Measurements from ENCODE around the gene GDF7.

The GDF7 gene

DNA sequence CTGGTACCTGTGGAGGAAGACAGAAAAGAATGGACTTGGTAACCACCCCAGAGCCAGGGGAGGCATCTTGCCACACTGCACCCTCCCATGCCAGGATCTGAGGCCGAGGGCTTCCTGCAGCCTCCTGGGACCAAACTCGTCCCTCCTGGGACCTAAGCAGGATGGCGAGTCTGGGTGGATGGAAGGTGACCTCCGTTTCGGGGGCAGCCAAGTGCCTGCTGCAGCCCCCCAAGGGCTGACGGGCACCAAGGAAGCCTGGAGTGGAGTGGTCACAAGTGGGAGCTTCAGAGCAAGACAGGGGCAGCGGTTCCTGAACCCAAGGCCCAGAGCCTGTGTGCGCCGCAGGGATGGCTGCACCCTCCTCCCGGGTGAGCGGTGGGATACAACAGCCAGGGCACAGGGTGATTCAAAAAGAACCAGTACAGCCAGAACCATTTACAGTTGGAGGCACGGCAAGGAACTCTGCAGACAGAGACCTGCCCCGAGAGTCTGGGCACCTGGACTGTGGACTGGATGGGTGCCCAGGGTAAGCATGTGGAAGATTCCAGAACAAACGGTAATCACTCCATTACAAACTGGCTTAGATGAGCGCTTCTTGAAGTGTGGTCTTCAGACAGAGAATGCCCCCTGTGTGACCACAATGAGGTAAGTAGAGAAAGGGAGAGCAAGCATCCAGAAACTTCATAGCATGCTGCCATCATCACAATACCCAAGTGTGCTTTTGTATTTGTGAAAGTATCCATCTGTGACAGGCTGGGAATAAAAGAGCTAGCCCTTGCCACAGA lies 28.1 kb upstream of the GDF7 start:
- Histone ChIP-seq H3K9me3 (ENCODE audit: low read length) (no peaks in the 10 kb centered on the region), H3K36me3 (ENCODE audit: insufficient read depth, low read length) (peaks cover 60% of the 10 kb centered on the region), H3K4me1 (ENCODE audit: insufficient read depth, low read length) (peaks cover 85% of the 10 kb centered on the region), H3K4me3 (ENCODE audit: low read depth in 1 of 2, low read length in 2 of 2) (no peak overlapping the region), H3K9ac (ENCODE audit: low read length) (peak overlapping the region; percentile 44), H3K27me3 (ENCODE audit: control insufficient read depth in 1 of 2, insufficient read depth in 2 of 2, low read length in 2 of 2) (no peaks in the 10 kb centered on the region), H3K27ac (ENCODE audit: low read depth, low read length) (peak overlapping the region; percentile 93)

DNA sequence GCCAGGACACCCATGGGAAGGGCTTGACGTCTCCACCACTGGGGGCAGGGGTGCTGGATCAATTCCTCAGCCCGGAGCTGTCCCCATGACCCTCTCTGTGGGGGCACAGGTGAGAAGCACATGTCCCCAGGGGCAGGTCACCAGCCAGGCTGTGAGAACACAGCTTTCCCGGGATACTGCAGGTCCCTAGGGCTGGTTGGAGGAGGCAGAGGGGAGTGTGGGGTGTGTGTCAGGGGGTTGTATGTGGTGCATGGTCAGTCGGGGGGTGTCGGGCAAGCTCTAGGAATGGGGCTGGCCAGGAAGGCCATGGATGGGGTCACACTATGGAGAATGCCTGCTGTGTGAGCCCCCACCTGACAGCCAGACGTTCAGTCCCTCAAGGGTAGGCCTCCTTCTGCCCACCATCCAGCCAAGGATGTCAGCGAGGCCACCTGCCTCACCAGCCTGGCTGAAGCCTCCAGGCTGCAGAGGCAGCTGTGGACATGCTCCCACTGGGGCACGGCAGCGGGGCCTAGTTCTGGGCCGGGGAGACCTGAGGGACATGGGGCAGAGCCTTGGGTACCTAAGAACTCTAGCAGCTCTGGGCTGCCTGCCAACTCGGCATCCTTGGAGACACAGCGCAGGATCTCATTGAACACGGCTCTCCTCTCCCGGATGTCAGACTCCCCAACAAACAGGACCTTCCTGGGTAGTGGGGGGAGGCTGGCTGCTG lies 26.4 kb upstream of the GDF7 start:
- H3K36me3 ChIP-seq (ENCODE audit: insufficient read depth, low read length), result peaks cover 77% of the 10 kb centered on the region
- no peak overlapping the region for H3K4me3 ChIP-seq (ENCODE audit: low read depth in 1 of 2, low read length in 2 of 2)
- H3K9ac ChIP-seq (ENCODE audit: low read length), result peak overlapping the region; percentile 56
- no peaks in the 10 kb centered on the region for H3K27me3 ChIP-seq (ENCODE audit: control insufficient read depth in 1 of 2, insufficient read depth in 2 of 2, low read length in 2 of 2)
- H3K27ac ChIP-seq (ENCODE audit: low read depth, low read length), result peak overlapping the region; percentile 86
- no peaks in the 10 kb centered on the region for H3K9me3 ChIP-seq (ENCODE audit: low read length)
- H3K4me1 ChIP-seq (ENCODE audit: insufficient read depth, low read length), result peaks cover 67% of the 10 kb centered on the region

DNA sequence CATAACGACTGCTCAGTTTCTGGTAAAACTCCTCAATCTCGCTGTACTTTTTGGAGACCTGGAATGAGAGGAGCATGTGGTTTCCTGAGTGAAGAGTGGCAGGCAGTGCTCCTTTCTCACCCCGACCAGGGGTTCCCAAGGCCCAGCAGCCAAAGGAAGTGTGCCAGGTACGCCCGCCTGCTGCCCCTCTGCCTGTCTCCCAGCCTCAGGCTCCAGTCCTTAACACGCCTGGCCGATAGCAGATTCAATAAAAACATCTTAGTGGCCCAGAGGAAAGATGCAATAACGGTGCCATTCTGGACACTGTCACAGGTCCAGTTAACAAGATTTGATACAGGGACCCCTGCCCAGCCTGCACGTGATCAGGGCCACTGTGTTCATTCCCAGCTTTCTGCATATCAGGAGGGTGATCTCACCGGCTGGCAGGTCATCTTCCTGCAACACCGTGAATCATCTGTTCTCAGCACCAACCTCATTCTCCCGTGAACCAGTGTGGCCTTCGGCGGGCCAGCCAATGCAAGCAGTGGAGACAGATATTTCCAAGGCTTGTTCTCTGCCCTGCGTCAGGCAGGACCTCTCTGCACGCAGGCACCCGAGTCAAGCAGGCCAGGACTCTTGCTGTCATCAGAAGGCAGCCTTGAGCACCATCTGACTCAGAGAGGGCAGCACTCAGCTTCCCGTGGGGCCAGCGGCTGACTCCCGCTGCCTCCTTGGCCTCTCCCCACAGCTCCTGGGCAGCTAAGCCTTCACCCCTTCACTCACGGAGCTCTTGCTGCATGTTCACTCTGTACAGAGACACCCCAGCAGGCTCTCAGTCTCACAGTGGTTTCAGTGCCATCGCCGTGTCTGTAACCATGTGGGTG lies 25.6 kb upstream of the GDF7 start:
- Histone ChIP-seq H3K27me3 (ENCODE audit: control insufficient read depth in 1 of 2, insufficient read depth in 2 of 2, low read length in 2 of 2) (no peaks in the 10 kb centered on the region), H3K9ac (ENCODE audit: low read length) (peak overlapping the region; percentile 32), H3K36me3 (ENCODE audit: insufficient read depth, low read length) (peaks cover 78% of the 10 kb centered on the region), H3K9me3 (ENCODE audit: low read length) (no peaks in the 10 kb centered on the region), H3K27ac (ENCODE audit: low read depth, low read length) (peak overlapping the region; percentile 86), H3K4me3 (ENCODE audit: low read depth in 1 of 2, low read length in 2 of 2) (peak overlapping the region in 1 of 2 donors; percentile 15), H3K4me1 (ENCODE audit: insufficient read depth, low read length) (peaks cover 60% of the 10 kb centered on the region)

DNA sequence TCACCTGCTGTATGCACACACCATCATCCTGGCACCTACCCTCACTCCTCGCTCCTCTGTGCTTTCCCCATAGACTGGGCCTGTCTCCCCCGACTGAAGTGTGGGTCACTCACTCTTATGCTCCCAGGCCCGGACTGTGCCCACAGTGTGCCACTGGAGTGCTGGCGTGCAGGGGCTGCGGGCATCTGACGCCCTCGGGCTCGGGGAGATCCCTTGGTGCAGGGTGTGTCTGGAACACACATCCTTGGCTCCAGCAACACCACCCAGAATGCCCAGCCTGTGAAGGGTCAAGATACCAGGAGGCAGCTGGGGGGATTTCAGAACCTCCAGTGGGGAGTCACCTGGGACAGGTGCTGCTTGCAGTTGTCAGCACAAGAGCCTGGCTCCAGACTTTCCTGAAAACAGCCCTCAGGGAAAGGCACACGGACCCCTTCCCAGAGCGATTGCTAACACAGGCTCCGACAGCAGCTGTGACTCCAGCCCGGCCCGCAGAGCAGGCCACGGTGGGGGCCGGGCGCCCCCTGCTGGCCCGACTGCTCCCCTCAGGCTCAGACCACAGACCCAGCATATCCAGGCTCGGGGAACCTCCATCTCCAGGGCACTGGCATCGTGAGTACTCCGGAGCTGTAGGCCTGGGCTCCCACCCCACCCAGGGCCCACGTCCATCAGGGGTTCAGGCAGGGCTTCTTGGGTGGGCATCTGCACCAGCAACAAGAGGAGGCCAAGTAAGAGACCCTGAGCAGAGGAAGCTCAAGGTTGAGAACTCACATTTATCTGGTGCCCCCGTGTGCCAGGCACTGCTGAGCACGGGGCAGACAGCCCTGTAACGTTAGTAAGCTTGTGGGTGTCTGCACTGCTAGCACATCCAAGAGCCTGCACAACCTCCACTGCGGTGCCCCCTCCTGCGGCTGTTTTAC lies 24.6 kb upstream of the GDF7 start:
- Histone ChIP-seq H3K27ac (ENCODE audit: low read depth, low read length) (peak overlapping the region; percentile 86), H3K36me3 (ENCODE audit: insufficient read depth, low read length) (peaks cover 83% of the 10 kb centered on the region), H3K9ac (ENCODE audit: low read length) (peak overlapping the region; percentile 32), H3K4me1 (ENCODE audit: insufficient read depth, low read length) (peaks cover 56% of the 10 kb centered on the region), H3K4me3 (ENCODE audit: low read depth in 1 of 2, low read length in 2 of 2) (peak overlapping the region in 1 of 2 donors; percentile 15), H3K27me3 (ENCODE audit: control insufficient read depth in 1 of 2, insufficient read depth in 2 of 2, low read length in 2 of 2) (no peaks in the 10 kb centered on the region), H3K9me3 (ENCODE audit: low read length) (no peaks in the 10 kb centered on the region)

DNA sequence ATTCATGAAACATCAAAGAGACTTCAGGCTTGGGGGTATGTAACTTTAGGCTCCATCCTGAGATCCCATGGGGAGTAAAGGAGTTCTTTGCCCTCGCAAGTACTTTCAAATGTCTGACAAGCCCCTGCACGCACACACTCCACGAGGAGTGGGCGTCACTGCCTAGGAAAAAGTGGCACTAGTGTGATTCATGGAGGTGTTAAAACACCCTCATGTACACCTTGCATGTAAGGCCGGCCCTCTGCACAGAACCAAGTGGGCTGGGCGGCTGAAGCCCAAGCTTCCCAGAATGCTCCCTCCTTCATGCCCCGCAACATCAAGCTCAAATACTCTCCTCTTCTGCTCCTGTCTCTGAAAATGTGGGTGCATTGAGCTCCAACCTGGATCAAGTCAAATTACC lies 23.9 kb upstream of the GDF7 start:
- Histone ChIP-seq H3K4me3 (ENCODE audit: low read depth in 1 of 2, low read length in 2 of 2) (no peak overlapping the region), H3K4me1 (ENCODE audit: insufficient read depth, low read length) (peaks cover 54% of the 10 kb centered on the region), H3K36me3 (ENCODE audit: insufficient read depth, low read length) (peaks cover 77% of the 10 kb centered on the region), H3K27me3 (ENCODE audit: control insufficient read depth in 1 of 2, insufficient read depth in 2 of 2, low read length in 2 of 2) (no peaks in the 10 kb centered on the region), H3K27ac (ENCODE audit: low read depth, low read length) (no peak overlapping the region), H3K9ac (ENCODE audit: low read length) (no peak overlapping the region), H3K9me3 (ENCODE audit: low read length) (no peaks in the 10 kb centered on the region)

DNA sequence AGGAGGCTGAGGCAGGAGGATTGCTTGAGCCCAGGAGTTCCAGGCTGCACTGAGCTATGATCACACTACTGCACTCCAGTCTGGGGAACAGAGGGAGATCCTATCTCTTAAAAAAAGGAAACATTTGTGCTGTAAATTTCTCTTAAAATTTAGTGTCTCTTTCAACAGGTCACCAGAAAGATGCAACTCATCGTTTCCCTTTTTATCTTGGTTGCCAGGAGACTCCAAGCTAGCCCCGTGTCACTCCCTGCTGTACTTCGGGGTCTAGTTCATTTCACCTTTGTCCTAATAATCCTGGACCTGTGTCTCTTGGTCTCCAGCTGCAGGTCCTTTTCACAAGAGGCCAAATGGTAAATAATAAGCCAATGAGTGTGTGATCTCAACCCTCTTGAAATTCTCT lies 23.1 kb upstream of the GDF7 start:
- Histone ChIP-seq H3K9ac (ENCODE audit: low read length) (no peak overlapping the region), H3K4me1 (ENCODE audit: insufficient read depth, low read length) (peaks cover 54% of the 10 kb centered on the region), H3K27ac (ENCODE audit: low read depth, low read length) (no peak overlapping the region), H3K4me3 (ENCODE audit: low read depth in 1 of 2, low read length in 2 of 2) (no peak overlapping the region), H3K36me3 (ENCODE audit: insufficient read depth, low read length) (peaks cover 72% of the 10 kb centered on the region), H3K27me3 (ENCODE audit: control insufficient read depth in 1 of 2, insufficient read depth in 2 of 2, low read length in 2 of 2) (no peaks in the 10 kb centered on the region), H3K9me3 (ENCODE audit: low read length) (no peaks in the 10 kb centered on the region)

DNA sequence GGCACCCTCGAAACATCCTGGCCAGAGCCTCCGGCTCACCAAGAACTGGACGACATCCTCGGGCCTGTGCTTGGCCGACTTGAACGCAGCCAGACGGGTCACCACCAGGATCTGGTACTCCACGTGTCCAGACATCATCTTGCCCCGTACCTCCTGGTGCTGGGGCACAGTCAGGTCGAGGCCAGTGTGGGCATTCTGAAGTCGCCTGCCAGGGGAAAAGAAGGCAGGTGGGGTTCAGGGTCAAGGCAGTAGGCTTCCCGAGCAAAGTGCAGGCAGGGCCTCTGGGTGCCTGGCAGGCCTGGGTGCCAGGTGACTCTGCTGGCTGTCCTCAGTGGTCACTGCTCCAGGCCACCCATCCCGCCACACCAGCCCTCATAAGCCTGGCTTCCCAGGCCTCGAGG lies 21.6 kb upstream of the GDF7 start:
- Histone ChIP-seq H3K4me1 (ENCODE audit: insufficient read depth, low read length) (peaks cover 56% of the 10 kb centered on the region), H3K36me3 (ENCODE audit: insufficient read depth, low read length) (peaks cover 57% of the 10 kb centered on the region), H3K27ac (ENCODE audit: low read depth, low read length) (no peak overlapping the region), H3K9me3 (ENCODE audit: low read length) (no peaks in the 10 kb centered on the region), H3K9ac (ENCODE audit: low read length) (no peak overlapping the region), H3K4me3 (ENCODE audit: low read depth in 1 of 2, low read length in 2 of 2) (no peak overlapping the region), H3K27me3 (ENCODE audit: control insufficient read depth in 1 of 2, insufficient read depth in 2 of 2, low read length in 2 of 2) (no peaks in the 10 kb centered on the region)

DNA sequence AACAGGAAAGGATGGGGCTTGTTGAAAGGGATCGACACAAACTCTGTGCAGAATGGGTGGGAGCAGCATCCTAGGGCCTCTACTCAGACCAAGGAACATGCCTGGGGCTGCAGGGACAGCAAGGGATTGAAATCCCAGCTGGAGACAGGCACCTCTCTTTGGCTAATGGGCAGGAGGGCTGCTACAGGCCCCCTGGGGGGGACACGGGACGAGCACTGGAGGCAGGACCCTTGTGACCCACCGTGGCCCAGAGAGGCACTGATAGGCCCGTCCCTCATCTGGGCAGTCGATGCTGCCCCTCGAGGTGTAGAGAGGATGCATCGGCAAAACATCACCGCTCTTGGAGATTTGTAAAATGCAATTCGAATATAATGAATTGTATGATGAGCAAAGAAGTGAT lies 21.2 kb upstream of the GDF7 start:
- no peaks in the 10 kb centered on the region for H3K9me3 ChIP-seq (ENCODE audit: low read length)

DNA sequence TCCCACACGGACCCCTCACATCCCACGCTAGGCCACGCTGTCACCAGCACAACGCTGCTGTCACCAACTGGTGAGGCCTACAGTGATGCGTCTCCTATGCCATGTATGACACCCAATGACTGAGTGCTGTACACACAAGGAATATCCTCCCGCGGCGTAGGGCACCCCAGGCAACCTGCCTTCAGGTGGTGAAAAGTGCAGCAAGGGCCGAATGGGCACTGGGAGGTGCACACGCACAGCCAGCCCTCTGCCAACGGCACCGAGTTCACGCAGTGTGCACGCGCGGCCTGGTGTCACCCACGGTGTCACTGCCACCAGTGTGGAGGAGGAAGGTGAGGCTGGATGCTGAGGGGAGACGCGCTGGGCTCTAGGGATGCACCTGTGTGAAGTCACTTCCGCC lies 20.5 kb upstream of the GDF7 start:
- Histone ChIP-seq H3K36me3 (ENCODE audit: insufficient read depth, low read length) (peaks cover 47% of the 10 kb centered on the region), H3K4me3 (ENCODE audit: low read depth in 1 of 2, low read length in 2 of 2) (no peak overlapping the region), H3K9me3 (ENCODE audit: low read length) (no peaks in the 10 kb centered on the region), H3K9ac (ENCODE audit: low read length) (no peak overlapping the region), H3K27me3 (ENCODE audit: control insufficient read depth in 1 of 2, insufficient read depth in 2 of 2, low read length in 2 of 2) (no peaks in the 10 kb centered on the region), H3K4me1 (ENCODE audit: insufficient read depth, low read length) (peaks cover 46% of the 10 kb centered on the region), H3K27ac (ENCODE audit: low read depth, low read length) (no peak overlapping the region)

More for the DNA sequence above, 21.2 kb upstream of the GDF7 start:
- Histone ChIP-seq H3K9ac (ENCODE audit: low read length) (no peak overlapping the region), H3K27me3 (ENCODE audit: control insufficient read depth in 1 of 2, insufficient read depth in 2 of 2, low read length in 2 of 2) (no peaks in the 10 kb centered on the region), H3K36me3 (ENCODE audit: insufficient read depth, low read length) (peaks cover 53% of the 10 kb centered on the region), H3K4me3 (ENCODE audit: low read depth in 1 of 2, low read length in 2 of 2) (no peak overlapping the region), H3K27ac (ENCODE audit: low read depth, low read length) (no peak overlapping the region), H3K4me1 (ENCODE audit: insufficient read depth, low read length) (peaks cover 51% of the 10 kb centered on the region)

DNA sequence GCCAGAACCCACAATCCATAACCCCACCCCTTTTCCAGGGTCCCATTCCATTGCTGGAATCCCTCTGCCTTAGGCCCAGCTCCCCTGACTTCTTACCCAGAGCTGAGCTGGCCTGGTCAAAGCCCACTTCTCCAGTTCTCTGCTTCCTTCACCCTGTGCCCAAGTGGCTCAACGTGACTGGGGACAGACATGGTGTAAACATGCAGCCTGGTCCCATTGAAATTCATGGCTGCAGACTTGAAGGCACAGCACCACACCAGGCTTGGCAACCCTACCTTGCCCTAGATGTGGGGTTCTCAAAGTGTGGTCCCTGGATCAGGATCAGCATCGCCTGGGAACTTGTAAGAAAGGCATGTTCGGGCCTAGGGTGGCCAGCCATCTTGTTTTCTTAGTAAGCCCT lies 19.7 kb upstream of the GDF7 start:
- peaks cover 47% of the 10 kb centered on the region for H3K4me1 ChIP-seq (ENCODE audit: insufficient read depth, low read length)
- no peaks in the 10 kb centered on the region for H3K9me3 ChIP-seq (ENCODE audit: low read length)
- H3K36me3 ChIP-seq (ENCODE audit: insufficient read depth, low read length), result peaks cover 47% of the 10 kb centered on the region
- no peak overlapping the region for H3K4me3 ChIP-seq (ENCODE audit: low read depth in 1 of 2, low read length in 2 of 2)
- H3K9ac ChIP-seq (ENCODE audit: low read length), result no peak overlapping the region
- no peaks in the 10 kb centered on the region for H3K27me3 ChIP-seq (ENCODE audit: control insufficient read depth in 1 of 2, insufficient read depth in 2 of 2, low read length in 2 of 2)
- H3K27ac ChIP-seq (ENCODE audit: low read depth, low read length), result no peak overlapping the region

Measured in muscle layer of colon (tissue), 2 donors.